ENCODE data around the gene TYW1. TPM values are rescaled to one million over a fixed set of nuclear protein-coding genes. Genes with fewer than 3 reads are reported as not detected.

TYW1 gene
- total RNA-seq, 4 donors from 2014 or later = 10.7 to 14.2 (median 13.0) TPM

DNA sequence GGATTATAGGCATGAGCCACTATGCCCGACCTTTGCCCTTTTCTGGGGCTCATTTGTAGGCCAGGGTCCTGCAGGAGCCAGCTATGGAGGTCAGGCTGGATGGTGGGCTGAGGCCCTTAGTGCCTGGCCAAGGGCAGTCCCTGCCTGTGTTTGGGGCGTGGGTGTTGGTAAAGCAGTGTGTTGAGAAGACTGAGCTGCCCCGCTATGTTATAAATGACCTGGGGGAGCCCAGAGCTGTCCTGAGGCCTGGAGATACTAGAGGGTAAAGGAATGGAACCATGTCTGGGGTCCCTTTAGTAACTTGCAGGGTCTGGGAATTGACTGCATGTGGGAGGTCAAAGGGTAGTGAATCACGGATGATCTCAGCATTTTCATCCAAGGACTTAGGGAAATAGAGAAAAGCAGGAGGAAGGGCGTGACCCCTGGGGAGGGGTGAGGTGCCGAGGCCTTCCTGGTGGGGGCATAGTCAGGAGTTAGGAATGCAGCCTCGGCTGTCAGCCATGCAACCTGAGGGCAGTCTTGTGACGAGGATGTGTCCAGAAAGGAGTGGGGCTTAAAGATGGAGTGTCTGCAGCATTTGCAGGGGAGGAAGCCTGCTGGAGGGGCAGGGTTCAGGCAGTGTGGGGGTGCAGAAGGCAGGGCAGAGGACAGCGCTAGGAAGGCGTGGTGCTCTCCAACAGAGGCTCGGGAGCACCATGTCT, 44.1 kb upstream of the TYW1 start:
- 79% methylated on average over 11 of the region's 11 CpGs for WGBS
- H3K4me3 ChIP-seq = no peak overlapping the region
- H3K27ac ChIP-seq (replicated peaks in 1 of 4) = no peak overlapping the region
- H3K36me3 ChIP-seq = peaks cover 70 to 100% (median 92%) of the 10 kb centered on the region in 4 donors
- DNase-seq (ENCODE audit: extremely low spot score) = no peak
- TF ChIP-seq EP300 (IDR thresholded peaks at IDR 0.05) = no peak
- TF ChIP-seq, protein P1, sequence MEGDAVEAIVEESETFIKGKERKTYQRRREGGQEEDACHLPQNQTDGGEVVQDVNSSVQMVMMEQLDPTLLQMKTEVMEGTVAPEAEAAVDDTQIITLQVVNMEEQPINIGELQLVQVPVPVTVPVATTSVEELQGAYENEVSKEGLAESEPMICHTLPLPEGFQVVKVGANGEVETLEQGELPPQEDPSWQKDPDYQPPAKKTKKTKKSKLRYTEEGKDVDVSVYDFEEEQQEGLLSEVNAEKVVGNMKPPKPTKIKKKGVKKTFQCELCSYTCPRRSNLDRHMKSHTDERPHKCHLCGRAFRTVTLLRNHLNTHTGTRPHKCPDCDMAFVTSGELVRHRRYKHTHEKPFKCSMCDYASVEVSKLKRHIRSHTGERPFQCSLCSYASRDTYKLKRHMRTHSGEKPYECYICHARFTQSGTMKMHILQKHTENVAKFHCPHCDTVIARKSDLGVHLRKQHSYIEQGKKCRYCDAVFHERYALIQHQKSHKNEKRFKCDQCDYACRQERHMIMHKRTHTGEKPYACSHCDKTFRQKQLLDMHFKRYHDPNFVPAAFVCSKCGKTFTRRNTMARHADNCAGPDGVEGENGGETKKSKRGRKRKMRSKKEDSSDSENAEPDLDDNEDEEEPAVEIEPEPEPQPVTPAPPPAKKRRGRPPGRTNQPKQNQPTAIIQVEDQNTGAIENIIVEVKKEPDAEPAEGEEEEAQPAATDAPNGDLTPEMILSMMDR (IDR thresholded peaks at IDR 0.05) = no peak
- TF ChIP-seq POLR2A (IDR thresholded peaks at IDR 0.05; ENCODE audit: low read depth) = no peak
- TF ChIP-seq POLR2AphosphoS5 (IDR thresholded peaks at IDR 0.05) = no peak
- H3K4me1 ChIP-seq = peaks cover 0 to 3% (median 0%) of the 10 kb centered on the region in 4 donors
- no peaks in the 10 kb centered on the region for H3K27me3 ChIP-seq
- no peaks in the 10 kb centered on the region for H3K9me3 ChIP-seq
- intact Hi-C loops (cut with DNase I) = no loop called here

DNA sequence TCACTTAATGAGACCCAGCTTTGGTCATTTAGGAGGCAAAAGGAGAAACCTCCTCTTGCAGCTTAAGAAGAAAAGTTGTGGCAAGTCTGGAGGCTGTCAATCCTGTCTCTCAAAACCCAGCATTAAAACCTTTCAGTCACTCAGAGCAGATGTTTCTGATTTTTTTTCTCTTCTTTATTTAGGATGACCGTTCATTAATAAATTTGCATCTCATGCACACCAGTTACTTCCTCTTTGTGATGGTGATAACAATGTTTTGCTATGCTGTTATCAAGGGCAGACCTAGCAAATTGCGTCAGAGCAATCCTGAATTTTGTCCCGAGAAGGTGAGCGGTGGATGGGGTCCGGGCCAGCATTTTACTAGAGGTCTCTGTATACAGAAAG, 43.6 kb upstream of the TYW1 start:
- peaks cover 0 to 3% (median 0%) of the 10 kb centered on the region in 4 donors for H3K4me1 ChIP-seq
- no peak overlapping the region for H3K27ac ChIP-seq (replicated peaks in 1 of 4)
- H3K27me3 ChIP-seq = no peaks in the 10 kb centered on the region
- intact Hi-C loops (cut with DNase I) = no loop called here
- DNase-seq (ENCODE audit: extremely low spot score) = no peak
- H3K4me3 ChIP-seq = no peak overlapping the region
- WGBS = 90% methylated on average over 5 of the region's 5 CpGs
- TF ChIP-seq, protein P1 (IDR thresholded peaks at IDR 0.05) = no peak
- TF ChIP-seq POLR2AphosphoS5 (IDR thresholded peaks at IDR 0.05) (no peak), POLR2A (IDR thresholded peaks at IDR 0.05; ENCODE audit: low read depth) (no peak), EP300 (IDR thresholded peaks at IDR 0.05) (no peak)
- no peaks in the 10 kb centered on the region for H3K9me3 ChIP-seq
- peaks cover 75 to 100% (median 89%) of the 10 kb centered on the region in 4 donors for H3K36me3 ChIP-seq

DNA sequence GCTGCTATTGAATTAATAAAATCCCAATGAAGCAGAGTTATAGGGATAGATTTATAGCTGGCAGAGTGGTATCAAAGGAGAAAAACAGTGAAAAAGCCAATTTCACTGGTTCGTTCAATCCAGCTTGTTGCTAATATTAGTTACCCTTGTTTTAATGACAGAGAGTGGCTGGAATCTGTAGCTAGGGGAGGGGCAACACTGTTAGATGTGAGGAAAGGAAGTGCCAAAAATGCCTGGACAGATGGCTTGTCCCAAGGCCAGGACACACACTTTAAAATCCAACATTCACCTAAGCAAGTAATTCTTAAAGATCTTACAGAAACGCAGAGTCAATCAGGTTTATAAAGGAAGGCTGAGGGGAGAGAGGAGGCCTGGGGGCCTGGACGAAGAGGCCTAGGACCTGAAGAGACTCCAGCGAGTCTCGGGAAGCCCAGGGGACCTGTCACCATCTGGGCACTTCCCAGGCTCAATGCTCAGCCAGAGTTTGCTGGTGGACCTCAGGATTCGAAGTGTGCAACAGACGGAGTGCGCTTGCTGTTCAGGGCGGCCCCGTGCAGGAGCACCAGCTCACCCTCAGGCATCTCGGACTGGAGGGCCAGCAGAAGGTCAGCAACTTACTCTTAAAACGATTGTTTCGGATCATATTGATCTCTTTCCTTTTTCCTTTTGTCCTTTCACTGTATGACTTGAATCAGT, 38.9 kb upstream of the TYW1 start:
- no peak overlapping the region for H3K27ac ChIP-seq (replicated peaks in 1 of 4)
- 84% methylated on average over 13 of the region's 13 CpGs for WGBS
- no peaks in the 10 kb centered on the region for H3K9me3 ChIP-seq
- H3K4me3 ChIP-seq = no peak overlapping the region
- intact Hi-C loops (cut with DNase I) = no loop called here
- peaks cover 49 to 82% (median 56%) of the 10 kb centered on the region in 4 donors for H3K36me3 ChIP-seq
- DNase-seq (ENCODE audit: extremely low spot score) = no peak
- peaks cover 0 to 3% (median 0%) of the 10 kb centered on the region in 4 donors for H3K4me1 ChIP-seq
- no peaks in the 10 kb centered on the region for H3K27me3 ChIP-seq
- TF ChIP-seq POLR2AphosphoS5 (IDR thresholded peaks at IDR 0.05) = no peak
- TF ChIP-seq, protein P1 (IDR thresholded peaks at IDR 0.05) = no peak

DNA sequence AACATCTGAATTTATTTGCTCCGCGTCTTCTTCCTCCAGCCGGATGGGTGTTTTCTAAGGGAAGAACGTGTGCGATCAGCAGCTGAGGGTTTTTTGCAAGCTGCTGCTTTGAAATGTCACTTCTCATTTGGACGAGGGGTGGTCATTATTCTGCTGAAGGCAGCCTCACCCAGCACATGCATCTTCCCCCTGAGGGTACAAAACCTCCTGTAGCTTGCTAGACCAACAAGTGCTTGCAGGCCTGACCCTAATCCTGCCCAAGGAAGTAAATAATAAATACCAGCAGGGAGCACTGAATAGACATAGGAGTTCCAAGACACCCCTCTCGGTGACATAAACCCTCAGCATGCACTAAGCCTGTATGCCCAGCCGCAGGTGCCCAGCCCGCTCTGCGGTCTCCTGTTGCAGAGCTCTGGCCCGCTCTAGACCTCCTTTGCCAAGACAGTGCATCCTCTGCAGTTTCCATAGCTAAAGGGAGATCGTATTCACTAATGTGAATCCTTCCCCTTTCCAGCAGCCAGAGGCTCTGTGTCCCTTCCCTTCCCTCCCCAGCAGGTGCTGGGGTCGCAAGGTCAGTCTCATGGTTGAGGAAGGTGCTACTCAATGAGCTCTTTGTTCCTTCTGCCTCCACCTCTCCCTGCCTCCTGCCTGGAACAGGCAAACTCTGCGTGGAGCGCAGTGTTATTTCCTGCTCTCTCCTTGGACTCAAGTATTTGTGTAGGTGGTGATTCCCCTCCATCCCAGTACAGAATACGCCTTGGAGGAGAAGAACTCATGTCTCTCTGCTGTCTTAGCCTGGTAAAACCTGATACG, 37.9 kb upstream of the TYW1 start:
- H3K27ac ChIP-seq (replicated peaks in 1 of 4) = no peak overlapping the region
- TF ChIP-seq EP300 (IDR thresholded peaks at IDR 0.05) (no peak), POLR2A (IDR thresholded peaks at IDR 0.05; ENCODE audit: low read depth) (no peak)
- TF ChIP-seq, protein P1 (IDR thresholded peaks at IDR 0.05) = no peak
- no peaks in the 10 kb centered on the region for H3K9me3 ChIP-seq
- H3K27me3 ChIP-seq = no peaks in the 10 kb centered on the region
- peaks cover 0 to 3% (median 0%) of the 10 kb centered on the region in 4 donors for H3K4me1 ChIP-seq
- H3K4me3 ChIP-seq = no peak overlapping the region
- peaks cover 39 to 72% (median 47%) of the 10 kb centered on the region in 4 donors for H3K36me3 ChIP-seq
- intact Hi-C loops (cut with DNase I) = no loop called here
- 92% methylated on average over 14 of the region's 17 CpGs for WGBS
- no peak for DNase-seq (ENCODE audit: extremely low spot score)

Data from esophagus muscularis mucosa (tissue), 4 donors.